RWPE1 (cell line): ENCODE data around the gene FXYD5.
"Not testable (repeated sequence)": the region's sequence is repeated elsewhere in the genome, so short reads cannot be mapped to it uniquely, and the experiment has no call there.

Experiments used
- CTCF ChIA-PET: fragments of 350-600 bp; sonication (Branson Sonifier 250); formaldehyde crosslinking; extraction: SDS; loops from one replicate; lab custom pipeline; 2021; lab: Yijun Ruan, JAX
- POLR2A ChIA-PET: fragments of 400-600 bp; formaldehyde crosslinking; extraction: SDS; loops from one replicate; lab custom pipeline; 2020; ENCODE audit warnings: antibody characterized with exemption; ENCODE audit not compliant: low non-redundant PET; lab: Yijun Ruan, JAX
- DNase-seq: peaks from one replicate; pipeline ENCODE4 v3.0.0; 2012; ENCODE audit warnings: low spot score
- H3K27ac ChIP-seq: fragments of 450-650 bp; 2 replicates; pipeline ENCODE4 v1.5.1; 2017
- TF ChIP-seq, protein P1 (sequence below): fragments of 450-650 bp; conservative IDR thresholded peaks from 2 replicates; pipeline ENCODE4 v1.5.1; 2017; ENCODE audit warnings: low read depth, mild to moderate bottlenecking

The FXYD5 gene

DNA sequence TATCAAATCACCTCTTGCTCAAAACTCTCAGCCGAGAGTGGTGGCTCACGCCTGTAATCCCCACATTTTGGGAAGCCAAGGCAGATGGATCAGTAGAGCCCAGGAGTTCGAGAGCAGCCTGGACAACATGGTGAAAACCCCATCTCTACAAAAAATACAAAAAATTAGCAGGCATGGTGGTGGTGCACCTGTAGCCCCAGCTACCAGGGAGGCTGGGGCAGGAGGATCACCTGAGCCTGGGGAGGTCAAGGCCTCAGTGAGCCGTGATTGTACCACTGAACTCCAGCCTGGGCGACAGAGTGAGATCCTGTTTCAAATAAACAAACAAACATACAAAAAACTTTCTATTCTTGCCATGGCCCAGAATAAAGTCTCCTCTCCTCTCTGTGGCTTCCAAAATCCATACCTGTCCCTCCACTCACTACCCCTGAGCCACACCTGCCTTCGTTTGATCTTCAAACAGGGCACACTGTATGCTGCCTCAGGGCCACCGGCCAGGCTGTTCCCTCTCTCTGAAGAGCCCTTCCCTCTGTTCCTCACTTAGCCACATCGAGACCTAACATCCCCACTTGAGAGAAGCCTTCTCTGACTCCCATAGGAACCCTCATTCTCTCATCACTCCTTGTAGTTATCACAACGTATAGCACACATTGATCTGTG lies 26.0 kb upstream of the FXYD5 start:
- POLR2A ChIA-PET, result no interaction called here
- TF ChIP-seq, protein P1, sequence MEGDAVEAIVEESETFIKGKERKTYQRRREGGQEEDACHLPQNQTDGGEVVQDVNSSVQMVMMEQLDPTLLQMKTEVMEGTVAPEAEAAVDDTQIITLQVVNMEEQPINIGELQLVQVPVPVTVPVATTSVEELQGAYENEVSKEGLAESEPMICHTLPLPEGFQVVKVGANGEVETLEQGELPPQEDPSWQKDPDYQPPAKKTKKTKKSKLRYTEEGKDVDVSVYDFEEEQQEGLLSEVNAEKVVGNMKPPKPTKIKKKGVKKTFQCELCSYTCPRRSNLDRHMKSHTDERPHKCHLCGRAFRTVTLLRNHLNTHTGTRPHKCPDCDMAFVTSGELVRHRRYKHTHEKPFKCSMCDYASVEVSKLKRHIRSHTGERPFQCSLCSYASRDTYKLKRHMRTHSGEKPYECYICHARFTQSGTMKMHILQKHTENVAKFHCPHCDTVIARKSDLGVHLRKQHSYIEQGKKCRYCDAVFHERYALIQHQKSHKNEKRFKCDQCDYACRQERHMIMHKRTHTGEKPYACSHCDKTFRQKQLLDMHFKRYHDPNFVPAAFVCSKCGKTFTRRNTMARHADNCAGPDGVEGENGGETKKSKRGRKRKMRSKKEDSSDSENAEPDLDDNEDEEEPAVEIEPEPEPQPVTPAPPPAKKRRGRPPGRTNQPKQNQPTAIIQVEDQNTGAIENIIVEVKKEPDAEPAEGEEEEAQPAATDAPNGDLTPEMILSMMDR, result no peak
- H3K27ac ChIP-seq, result peak overlapping the region; percentile 56
- CTCF ChIA-PET, result interaction anchor here (0.6 to 1.1 kb wide), 3 partner anchors 32 to 248 kb away, joined by 3 to 4 read pairs (median 4); no protein-coding TSS in a partner anchor
- DNase-seq, result no peak

DNA sequence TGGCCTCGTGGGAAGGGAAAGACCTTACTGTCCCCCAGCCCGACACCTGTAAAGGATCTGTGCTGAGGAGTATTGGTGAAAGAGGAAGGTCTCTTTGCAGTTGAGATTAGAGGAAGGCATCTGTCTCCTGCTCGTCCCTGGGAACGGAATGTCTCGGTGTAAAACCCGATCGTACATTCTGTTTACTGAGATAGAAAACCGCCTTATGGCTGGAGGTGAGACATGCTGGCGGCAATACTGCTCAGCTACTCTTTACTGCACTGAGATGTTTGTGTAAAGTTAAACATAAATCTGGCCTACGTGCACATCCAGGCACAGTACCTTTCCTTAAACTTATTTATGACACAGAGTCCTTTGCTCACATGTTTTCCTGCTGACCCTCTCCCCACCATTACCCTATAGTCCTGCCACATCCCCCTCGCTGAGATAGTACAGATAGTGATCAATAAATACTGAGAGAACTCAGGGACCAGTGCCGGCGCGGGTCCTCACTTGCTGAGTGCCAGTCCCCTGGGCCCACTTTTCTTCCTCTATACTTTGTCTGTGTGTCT lies 24.7 kb upstream of the FXYD5 start:
- DNase-seq, POLR2A ChIA-PET: not testable (repeated sequence)
- CTCF ChIA-PET, result interaction anchor here (0.5 kb wide), 1 partner anchor 85 kb away, joined by 3 read pairs; no protein-coding TSS in a partner anchor
- H3K27ac ChIP-seq, result peak overlapping the region; percentile 65

- POLR2A ChIA-PET, result no interaction called here
- peak overlapping the region; percentile 65 for H3K27ac ChIP-seq
- TF ChIP-seq, protein P1, result no peak
- CTCF ChIA-PET, result interaction anchor here (0.6 kb wide), 1 partner anchor 64 kb away, joined by 6 read pairs; no protein-coding TSS in a partner anchor
- no peak for DNase-seq
Observed at GRCh38 chr19:35130761-35131720, 23.5 kb upstream of the FXYD5 start.

- no peak for DNase-seq
- POLR2A ChIA-PET, result no interaction called here
Observed at GRCh38 chr19:35132254-35132653, 22.3 kb upstream of the FXYD5 start.

GRCh38 chr19:35133826-35134225 lies 20.7 kb upstream of the FXYD5 start:
- H3K27ac ChIP-seq, result 0 out of 2 replicates have a peak overlapping the region, but pooled peaks have one; percentile 17
- POLR2A ChIA-PET, result interaction anchor here (1.2 kb wide), 1 partner anchor 9 kb away, joined by 3 read pairs; no protein-coding TSS in a partner anchor
- DNase-seq, result no peak
- TF ChIP-seq, protein P1, result no peak
- CTCF ChIA-PET, result interaction anchor here (0.6 to 5.8 kb wide), 4 partner anchors 14 to 90 kb away, joined by 3 to 42 read pairs (median 20); partner anchors contain the start of gene FXYD3

More at GRCh38 chr19:35132254-35132653, 22.3 kb upstream of the FXYD5 start:
- TF ChIP-seq, protein P1, result no peak
- H3K27ac ChIP-seq, result no peak overlapping the region
- CTCF ChIA-PET, result no interaction called here

GRCh38 chr19:35134601-35135242 lies 19.8 kb upstream of the FXYD5 start, which contains the start of gene LGI4:
TSS of gene LGI4 (minus strand) at chr19:35135059. CDS start at chr19:35134680, 379 bp downstream.
- no peak for DNase-seq
- TF ChIP-seq, protein P1, result no peak
- CTCF ChIA-PET, result interaction anchor here (0.5 to 5.8 kb wide), 11 partner anchors 8 to 208 kb away, joined by 3 to 42 read pairs (median 4); partner anchors contain the start of genes FXYD3 and ZNF30
- POLR2A ChIA-PET, result interaction anchor here (1.2 kb wide), 1 partner anchor 10 kb away, joined by 3 read pairs; no protein-coding TSS in a partner anchor
- peak within 1 kb of the TSS; percentile 17; the same call in 1 of the 2 replicates for H3K27ac ChIP-seq
